Activated CD8-positive, alpha-beta memory T cell treated with anti-CD3 and anti-CD28 coated beads for 1 hour (primary cell): ENCODE results near the gene ZNF280A.
"Not testable (repeated sequence)": the region's sequence is repeated elsewhere in the genome, so short reads cannot be mapped to it uniquely, and the experiment has no call there.

Experiments used
- DNase-seq, 2 donors: peaks; one replicate each; pipeline ENCODE4 v3.0.0-alpha.2; 2020; ENCODE audit warnings: low read depth in 1 of 2; ENCODE audit errors: extremely low read depth in 1 of 2

ZNF280A gene

DNA sequence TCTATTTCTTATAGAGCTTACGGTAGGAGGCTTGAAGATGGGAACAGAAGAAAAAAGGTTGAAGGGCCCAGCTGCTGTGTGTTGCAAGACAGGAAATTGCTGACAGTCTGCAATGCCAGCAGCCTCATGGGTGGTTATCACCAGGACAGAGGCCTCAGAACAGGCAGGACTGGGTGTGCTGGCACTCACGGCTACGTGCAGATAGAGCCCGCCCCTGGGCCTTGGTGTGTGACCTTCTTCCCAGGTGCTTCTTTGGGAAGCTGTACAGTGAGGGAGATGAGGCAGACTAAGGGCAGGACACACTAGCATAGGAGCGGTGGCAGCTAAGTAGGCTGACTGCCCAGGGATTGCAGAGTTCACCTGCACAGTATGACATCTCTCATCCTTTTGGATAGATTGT is 26.4 kb upstream of the ZNF280A start:
- no peak for DNase-seq

DNA sequence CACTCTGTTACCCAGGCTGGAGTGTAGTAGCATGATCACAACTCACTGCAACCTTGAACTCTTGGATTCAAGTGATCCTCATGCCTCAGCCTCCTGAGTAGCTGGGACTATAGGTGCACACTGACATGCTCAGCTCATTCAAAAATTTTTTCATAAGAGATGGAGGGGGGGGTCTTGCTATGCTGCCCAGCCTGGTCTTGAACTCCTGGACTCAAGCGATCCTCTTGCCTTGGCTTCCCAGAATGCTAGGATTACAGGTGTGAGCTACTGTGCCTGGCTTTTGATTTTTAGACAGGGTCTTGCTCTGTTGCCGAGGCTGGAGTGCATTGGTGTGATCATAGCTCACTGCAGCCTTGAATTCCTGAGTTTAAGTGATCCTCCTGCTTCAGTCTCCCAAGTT is 25.0 kb upstream of the ZNF280A start:
- DNase-seq, result no peak

DNA sequence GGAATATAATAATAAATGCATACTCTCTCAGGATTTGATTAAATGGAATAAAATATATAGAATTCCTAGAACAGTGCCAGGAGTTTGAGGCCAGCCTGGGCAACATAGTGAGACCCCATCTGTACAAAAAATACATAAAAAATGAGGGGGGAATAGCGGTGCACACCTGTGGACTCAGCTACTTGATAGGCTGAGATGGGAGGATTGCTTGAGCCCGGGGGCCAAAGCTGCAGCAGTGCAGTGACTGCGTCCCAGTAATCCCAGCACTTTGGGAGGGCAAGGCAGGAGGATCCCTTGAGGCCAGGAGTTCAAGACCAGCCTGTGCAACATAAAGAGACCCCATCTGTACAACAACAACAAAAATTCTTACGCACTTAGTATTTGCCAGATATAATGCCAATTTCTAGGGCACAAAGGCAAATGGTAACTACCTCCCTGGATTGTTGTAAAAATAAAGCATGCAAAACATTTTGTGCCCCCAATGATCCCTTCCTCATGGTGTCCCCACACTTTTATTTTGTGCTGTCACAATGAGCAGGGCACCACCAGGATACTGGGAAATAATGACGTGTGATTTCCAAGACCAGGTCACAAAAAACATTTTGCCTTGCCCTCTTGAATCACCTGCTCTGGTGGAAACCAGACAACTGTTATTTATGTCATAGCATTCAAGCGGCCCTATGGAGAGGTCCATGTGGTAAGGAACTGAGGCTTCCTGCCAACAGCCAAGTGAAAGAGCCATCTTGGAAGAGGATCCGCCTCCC is 18.3 kb upstream of the ZNF280A start:
- no peak for DNase-seq

DNA sequence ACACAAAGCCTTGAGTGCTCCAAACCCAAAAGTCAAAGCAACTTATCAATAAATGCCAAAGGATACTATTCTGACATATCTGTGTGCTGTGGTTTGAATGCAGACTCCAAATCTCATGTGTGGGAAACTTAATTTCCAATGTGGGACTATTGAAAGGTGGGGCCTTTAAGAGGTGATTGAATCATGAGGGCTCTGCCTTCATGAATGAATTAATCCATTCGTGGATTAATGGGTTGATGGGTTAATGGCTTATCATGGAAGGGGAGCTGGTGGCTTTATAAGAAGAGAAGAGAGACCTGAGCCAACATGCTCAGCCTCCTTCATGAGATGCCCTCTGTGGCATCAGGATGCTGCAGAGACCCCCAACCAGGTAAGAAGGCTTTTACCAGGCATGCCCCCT is 16.8 kb upstream of the ZNF280A start:
- DNase-seq, result no peak

DNA sequence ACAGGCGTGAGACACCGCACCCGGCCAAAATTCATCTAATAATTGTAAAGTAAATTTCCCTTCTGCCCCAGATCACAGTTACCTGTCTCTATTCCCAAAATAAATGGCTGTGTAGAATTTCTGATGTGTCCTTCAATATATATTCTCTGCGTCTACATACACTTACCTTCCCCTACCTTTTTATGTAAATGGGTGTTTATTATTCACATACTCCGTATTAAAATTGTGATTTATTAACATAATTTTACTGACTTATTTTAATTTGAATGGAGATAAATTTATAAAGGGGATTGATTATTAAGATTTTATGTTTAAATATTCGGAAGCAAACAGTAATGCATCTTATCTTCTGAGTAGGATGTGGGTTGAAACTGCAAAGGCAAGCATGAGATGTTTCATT is 16.4 kb upstream of the ZNF280A start:
- DNase-seq, result no peak

DNA sequence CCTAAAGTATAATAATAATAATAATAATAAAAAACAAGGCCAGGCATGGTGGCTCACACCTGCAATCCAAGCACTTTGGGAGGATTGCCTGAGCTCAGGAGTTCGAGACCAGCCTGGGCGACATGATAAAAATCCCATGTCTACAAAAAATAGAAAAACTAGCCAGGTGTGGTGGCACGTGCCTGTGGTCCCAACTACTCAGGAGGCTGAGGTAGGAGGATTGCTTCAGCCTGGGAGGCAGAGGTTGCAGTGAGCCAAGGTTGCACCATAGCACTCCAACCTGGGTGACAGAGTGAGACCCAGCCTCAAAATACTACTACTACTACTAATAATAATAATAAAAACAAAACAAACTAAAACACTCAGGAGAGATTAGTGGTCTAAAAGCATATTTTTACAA is 15.6 kb upstream of the ZNF280A start:
- DNase-seq, result no peak

DNA sequence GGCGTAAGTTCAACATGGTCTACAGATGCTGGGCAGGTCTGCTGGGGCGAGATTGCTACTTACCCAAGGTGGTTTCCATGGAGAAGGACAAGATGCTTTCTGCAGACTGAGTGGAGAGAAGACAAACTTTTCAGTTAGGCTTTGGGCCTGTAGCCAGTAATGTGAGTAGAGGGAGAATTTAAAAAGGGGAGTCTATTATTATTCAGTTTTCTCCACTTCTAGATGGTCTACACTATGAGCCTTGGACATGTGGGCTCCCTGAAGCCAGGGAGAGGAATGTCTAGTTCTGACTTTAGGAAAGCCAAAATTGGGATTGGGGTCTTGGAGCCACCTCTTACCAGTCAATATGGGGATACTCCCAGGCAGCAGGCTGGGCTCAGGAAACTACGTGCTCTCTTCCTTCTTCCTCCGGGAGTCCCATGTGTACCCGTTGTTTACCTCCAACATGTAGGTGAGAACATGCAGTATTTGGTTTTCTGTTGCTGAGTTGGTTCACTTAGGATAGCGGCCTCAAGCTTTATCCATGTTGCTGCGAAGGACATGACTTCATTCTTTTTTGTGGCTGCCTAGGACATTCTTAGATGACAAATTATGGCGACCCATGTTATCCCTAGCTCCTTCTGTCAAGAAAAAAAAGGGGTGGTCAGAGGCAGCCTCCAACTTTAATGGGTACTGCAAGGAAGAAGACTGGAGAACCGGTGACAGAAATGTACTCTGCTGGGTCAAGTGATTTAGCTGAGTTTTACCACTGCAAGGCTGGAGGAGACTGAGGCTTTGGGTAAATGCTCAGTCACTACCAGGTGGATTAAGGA is 14.7 kb upstream of the ZNF280A start:
- DNase-seq, result no peak

DNA sequence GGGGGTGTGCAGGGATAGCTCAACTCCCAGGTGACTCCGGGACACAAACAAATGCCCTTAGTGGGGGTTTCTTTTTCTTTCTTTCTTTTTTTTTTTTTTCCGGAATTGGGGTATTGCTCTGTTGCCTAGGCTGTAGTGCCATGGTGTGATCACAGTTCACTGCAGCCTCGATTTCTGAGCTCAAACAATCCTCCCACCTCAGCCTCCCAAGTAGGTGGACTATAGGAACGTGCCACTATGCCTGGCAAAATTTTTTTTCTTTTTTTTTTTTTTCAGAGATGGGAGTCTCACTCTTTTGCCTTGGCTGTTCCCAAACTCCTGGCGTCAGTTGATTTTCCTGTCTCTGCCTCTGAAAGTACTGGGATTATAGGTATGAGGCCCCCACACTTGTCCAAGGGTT is 13.8 kb upstream of the ZNF280A start:
- DNase-seq, result no peak

DNA sequence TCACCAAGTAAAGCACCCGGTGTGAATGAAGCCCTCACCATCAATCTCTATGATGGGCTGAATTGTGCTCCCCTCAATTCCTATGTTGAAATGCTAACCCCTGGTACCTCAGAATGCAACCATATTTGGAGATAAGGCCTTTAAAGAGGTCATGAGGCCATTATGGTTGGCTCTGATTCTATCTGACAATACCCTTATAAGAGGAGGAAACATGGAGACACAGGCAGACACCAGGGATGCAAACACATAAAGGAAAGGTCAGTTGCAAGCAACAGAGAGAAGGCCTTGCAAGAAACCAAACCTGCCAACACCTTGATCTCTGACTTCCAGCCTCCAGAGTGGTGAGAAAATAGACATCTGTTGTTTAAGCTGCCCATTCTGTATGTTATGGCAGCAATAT is 13.3 kb upstream of the ZNF280A start:
- DNase-seq, result no peak

DNA sequence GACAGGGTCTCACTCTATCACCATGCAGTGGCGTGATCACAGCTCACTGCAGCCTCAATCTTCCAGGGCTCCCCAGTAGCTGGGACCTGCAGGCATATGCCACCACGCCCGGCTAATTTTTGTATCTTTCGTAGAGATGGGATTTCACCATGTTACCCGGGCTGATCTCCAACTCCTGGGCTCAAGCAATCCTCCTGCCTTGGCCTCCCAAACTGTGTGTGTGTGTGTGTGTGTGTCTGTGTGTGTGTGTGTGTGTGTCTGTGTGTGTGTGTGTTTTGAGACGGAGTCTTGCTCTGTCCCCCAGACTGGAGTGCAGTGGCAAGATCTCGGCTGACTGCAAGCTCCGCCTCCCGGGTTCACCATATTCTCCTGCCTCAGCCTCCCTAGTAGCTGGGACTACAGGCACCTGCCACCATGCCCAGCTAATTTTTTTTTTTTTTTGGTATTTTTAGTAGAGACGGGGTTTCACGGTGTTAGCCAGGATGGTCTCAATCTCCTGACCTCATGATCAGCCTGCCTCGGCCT is 12.5 kb upstream of the ZNF280A start:
- DNase-seq, result not testable (repeated sequence)

DNA sequence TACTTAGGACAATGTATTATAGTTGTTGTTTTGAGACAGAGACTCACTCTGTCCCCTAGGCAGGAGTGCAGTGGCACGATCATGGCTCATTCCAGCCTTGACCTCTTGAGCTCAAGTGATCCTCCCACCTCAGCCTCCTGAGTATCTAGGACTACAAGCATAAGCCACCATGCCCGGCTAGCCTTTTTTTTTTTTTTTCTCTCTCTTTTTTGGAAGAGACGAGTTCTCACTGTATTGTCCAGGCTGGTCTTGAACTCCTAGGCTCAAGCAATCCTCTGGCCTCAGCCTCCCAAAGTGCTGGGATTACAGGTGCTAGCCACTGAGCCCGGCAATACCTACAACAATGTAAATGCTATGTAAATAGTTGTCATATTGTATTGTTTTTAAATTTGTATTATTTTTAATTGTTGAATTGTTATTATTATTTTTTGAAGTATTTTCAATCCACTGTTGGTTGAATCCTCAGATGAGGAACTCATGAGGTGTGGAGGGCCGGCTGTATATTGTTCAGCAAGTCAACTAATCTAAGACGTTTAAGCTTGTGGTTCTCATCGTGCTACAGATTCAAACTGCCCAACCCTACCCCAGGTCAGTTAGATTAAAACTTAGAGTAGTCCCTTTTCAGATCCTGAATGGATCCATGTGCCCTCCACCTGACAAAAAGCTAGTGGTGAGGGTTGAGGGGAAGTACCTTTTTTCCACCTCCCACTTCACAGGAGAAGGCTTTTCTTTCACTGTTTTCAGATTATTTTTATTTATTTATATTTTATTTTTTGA is 11.9 kb upstream of the ZNF280A start:
- no peak for DNase-seq

DNA sequence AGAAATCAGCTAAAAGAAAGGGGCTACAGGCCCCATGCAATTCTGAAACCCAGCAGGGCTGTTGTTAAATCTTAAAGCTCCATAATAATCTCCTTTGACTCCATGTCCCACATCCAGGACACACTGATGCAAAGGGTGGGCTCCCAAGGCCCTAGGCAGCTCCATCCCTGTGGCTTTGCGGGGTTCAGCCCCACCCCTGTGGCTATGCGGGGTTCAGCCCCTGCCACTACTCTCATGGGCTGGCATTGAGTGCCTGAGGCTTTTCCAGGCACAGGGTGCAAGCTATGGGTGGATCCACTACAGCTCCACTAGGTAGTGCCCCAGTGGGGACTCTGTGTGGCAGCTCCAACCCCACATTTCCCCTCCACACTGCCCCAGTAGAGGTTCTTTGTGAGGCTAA is 8.7 kb upstream of the ZNF280A start:
- no peak for DNase-seq

DNA sequence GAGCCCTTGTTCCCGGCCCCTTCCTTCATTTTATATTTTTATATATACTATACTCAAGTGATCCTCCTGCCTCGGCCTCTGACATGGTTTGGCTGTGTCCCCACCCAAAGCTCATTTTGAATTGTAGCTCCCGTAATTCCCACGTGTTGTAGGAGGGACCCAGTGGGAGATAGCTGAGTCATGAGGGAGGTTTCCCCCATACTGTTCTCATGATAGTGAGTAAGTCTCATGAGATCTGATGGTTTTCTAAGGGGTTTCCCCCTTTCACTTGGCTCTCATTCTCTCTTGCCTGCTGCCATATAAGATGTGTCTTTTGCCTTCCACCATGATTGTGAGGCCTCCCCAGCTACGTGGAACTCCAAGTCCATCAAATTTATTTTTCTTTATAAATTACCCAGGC is 7.2 kb upstream of the ZNF280A start:
- no peak for DNase-seq

DNA sequence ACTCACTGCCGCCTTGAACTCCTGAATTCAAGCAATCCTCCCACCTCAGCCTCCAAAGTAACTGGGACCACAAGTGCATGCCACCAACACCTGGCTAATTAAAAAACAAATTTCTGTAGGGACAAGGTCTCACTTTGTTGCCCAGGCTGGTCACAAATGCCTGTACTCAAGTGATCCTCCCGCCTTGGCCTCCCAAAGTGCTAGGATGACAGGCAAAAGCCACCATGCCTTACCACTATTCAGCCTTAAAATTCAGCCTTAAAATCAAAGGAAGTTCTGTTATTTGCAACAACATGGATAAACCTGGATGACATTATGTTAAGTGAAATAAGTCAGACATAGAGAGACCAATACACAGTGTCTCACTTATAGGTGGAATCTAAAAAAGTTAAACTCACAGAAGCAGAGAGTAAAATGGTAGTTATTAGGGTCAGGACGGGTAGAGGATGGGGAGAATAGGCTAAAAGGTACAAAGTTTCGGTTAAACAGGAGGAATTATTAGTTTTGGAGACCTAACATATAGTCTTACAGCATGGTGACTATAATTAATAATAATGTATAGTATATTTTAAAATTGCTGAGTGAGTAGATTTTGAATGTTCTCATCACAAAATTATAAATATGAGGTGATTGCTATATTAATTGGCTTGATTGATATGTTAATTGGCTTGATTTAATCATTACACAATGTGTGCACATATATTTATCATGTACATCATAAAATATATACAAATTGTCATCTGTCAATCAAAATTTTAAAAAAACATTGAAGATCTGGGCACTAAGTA is 6.2 kb upstream of the ZNF280A start:
- DNase-seq, result no peak

DNA sequence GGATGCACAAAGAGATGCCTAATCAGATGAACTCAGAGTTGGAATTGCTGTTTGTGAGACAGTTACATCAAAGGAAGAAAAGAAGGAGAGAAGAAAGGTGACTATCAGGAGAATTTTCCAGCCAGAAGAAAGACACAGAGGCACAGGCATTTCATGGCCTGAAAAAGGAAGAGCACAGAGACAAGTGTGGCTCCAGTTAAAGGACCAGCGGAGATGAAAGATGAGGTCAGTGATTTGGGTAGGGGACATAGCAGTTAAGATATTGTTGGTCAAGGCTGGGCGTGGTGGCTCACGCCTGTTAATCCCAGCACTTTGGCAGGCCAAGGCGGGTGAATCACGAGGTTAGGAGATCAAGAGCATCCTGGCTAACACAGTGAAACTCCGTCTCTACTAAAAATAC is 3.4 kb upstream of the ZNF280A start:
- DNase-seq, result no peak

DNA sequence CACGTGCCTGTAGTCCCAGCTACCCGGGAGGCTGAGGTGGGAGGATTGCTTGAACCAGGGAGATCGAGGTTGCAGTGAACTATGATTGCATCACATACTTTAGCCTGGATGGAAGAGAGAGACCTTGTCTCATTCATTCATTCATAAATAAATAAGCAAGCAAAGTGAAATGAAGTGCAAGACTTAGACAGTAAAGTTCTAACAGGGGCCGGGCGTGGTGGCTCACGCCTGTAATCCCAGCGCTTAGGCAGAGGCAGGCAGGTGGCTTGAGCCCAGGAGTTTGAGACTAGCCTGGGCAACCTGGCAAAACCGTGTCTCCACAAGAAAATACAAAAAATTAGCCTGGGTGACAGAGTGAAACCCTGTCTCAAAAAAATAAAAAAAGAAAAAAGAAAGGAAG is 1.6 kb upstream of the ZNF280A start:
- DNase-seq, result no peak

DNA sequence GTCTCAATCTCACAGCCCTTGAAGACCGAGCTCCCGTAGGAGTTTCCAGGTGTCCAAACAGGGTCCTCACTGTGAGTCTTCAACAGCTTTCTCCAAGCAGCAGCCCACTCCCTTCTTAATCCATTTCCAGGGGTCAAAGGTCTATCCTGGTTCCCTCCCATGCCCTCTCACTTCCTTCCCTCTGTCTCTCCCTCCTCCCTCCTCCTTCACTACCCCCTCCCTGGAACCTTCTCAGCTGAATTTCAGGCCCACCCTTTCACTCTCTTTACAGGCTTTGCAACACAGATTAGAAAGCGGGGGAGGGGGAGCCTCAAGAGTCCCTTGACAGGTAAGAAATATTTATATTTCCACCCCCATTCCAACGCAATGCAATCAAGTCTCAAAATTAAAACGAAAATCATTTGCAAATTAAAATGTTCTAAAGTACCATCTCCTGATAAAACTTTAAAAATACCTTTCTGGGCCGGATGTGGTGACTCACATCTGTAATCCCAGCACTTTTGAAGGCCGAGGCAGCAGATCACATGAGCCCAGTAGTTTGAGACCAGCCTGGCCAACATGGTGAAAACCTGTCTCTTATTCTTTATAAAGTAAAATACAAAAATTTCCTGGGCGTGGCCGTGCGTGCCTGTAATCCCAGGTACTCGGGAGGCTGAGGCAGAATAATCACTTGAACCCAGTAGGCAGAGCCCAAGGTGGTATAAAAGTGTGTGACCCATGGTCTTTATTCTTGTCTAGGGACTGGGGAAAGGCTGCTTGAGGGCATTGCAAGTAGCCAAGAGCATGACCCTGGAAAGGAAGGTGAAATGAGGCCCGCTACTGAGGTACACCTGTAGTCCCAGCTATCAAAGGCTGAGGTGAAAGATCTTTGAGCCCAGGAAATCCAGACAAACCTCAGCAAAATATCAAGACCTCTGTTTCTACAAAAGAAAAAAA is 865 bp upstream of the ZNF280A start:
- DNase-seq, result no peak

DNA sequence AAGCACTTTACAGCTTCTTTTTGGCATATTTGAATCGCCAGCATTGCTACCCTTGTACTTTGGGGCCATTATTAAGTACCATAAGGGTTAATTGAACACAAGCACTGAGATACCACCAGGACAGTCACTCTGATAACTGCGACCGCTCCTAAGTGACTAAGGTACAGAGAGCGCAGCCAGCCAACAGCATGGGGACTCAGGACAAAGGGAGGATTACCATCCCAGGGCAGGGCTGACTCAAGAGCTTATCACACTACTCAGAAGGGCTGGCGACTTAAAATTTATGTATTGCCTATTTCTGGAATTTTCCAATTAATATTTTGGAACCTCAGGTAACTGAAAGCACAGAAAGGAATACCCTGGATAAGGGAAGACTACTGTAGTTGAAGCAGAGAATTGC is 479 bp downstream of the ZNF280A start:
- no peak for DNase-seq

DNA sequence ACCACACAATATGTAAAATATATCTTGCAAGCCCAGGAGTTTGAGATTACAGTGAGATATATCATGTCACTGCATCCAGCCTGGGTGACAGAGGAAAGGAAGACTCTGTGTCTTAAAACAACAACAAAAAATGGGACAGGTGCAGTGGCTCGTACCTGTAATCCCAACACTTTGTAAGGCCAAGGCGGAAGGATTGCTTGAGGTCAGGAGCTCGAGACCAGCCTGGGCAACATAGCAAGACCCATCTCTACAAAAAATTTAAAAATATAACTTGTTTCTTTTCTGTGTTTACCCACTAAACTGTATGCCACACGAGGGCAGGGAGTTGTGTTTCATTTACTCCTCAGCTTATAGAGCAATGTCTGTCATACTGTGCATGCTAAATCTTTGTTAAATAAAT is 3.1 kb downstream of the ZNF280A start:
- DNase-seq, result no peak

DNA sequence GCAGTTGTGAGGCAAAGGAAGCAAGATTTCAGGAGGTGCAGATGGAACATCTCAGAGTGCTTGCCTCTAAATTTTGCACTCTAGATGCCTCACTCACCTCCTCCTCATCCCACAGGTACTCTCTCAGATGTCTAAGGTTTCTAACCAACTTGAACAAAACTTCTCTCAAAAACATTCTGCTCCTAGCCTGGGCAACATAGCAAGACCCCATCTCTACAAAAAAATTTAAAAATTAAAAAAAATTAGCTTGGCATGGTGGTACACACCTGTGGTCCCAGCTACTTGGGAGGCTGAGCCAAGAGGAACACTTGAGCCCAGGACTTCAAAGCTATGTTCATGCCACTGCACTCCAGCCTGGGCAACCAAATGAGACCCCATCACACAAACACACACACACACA is 4.2 kb downstream of the ZNF280A start:
- DNase-seq, result no peak
